Activated T-cell treated with anti-CD3 and anti-CD28 coated beads, Interleukin-2, amount 50 U/mL, for 48 hours (primary cell): ENCODE data around the gene STAC2.

Experiments
- DNase-seq, 2 experiments: peaks; one replicate each; pipeline ENCODE4 v3.0.0-alpha.2; 2020

The STAC2 gene

GRCh38 chr17:39231591-39232551 lies 6.1 kb upstream of the STAC2 start:
- DNase-seq = peak; percentile 68 to 74

GRCh38 chr17:39231091-39231561 lies 5.4 kb upstream of the STAC2 start:
- DNase-seq = no peak

GRCh38 chr17:39230361-39230760 lies 4.6 kb upstream of the STAC2 start:
- no peak for DNase-seq

- DNase-seq = no peak
Observed at GRCh38 chr17:39229274-39229913, 3.6 kb upstream of the STAC2 start.

GRCh38 chr17:39227364-39227919 lies 1.7 kb upstream of the STAC2 start:
- no peak for DNase-seq

GRCh38 chr17:39225959-39226683 lies 376 bp upstream of the STAC2 start:
- DNase-seq = peak in 1 of 2 experiments; percentile 73

- no peak for DNase-seq
Observed at GRCh38 chr17:39224778-39225307, 902 bp downstream of the STAC2 start.

- no peak for DNase-seq
Observed at GRCh38 chr17:39223907-39224777, 1.6 kb downstream of the STAC2 start.

- DNase-seq = no peak
Observed at GRCh38 chr17:39222866-39223834, 2.6 kb downstream of the STAC2 start.

GRCh38 chr17:39222151-39222550 lies 3.6 kb downstream of the STAC2 start:
- no peak for DNase-seq

- no peak for DNase-seq
Observed at GRCh38 chr17:39221572-39221971, 4.2 kb downstream of the STAC2 start.

- DNase-seq = no peak
Observed at GRCh38 chr17:39219647-39220154, 6.0 kb downstream of the STAC2 start.

GRCh38 chr17:39218906-39219305 lies 6.8 kb downstream of the STAC2 start:
- DNase-seq = no peak

GRCh38 chr17:39217734-39218369 lies 7.9 kb downstream of the STAC2 start:
- DNase-seq = no peak

- no peak for DNase-seq
Observed at GRCh38 chr17:39213852-39214251, 11.9 kb downstream of the STAC2 start.

GRCh38 chr17:39212841-39213480 lies 12.8 kb downstream of the STAC2 start:
- DNase-seq = no peak

GRCh38 chr17:39212195-39212810 lies 13.4 kb downstream of the STAC2 start:
- DNase-seq = no peak

- no peak for DNase-seq
Observed at GRCh38 chr17:39210093-39210434, 15.7 kb downstream of the STAC2 start.
